Subcutaneous adipose tissue (tissue), 4 donors: ENCODE measurements around the gene CD200R1L. TPM values are rescaled to one million over a fixed set of nuclear protein-coding genes. Genes with fewer than 3 reads are reported as not detected.

Experiments used
- CTCF ChIP-seq: fragments of 450-650 bp; IDR thresholded peaks from one replicate; pipeline ENCODE4 v1.5.1; 2016; ENCODE audit warnings: low read depth, mild to moderate bottlenecking, control low read depth, antibody characterized with exemption, moderate library complexity
- total RNA-seq, 4 donors: library from RNA; depleted of rRNA; stranded (reverse); fragments of >200 nt; gene quantifications; one replicate each; pipeline ENCODE4 v1.1.0, GENCODE V29; 2016

CD200R1L gene
- total RNA-seq, 4 donors from 2014 or later: not detected

- no peak for TF ChIP-seq CTCF
Observed at GRCh38 chr3:112804021-112804420, 42.6 kb downstream of the CD200R1L start.

GRCh38 chr3:112803467-112803866 lies 43.2 kb downstream of the CD200R1L start:
- no peak for TF ChIP-seq CTCF

DNA sequence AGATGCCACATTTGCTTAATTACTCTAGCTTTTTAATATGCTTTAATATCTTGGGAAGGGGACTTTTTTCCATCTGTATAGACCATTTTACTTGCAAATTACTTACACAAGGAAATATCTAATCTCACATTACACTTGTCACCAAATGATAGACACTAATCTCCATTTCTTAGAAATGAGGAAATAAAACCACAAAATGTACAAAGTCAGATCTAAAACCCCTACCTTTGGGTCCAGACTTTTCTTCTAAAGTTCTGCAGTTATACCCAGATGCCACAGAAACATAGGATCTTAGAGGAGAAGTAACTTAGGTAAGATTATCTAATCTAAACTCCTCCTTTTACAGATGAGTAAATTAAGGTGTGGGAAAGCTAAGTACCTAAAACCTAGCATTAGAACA lies 44.3 kb downstream of the CD200R1L start:
- no peak for TF ChIP-seq CTCF

- TF ChIP-seq CTCF: no peak
Observed at GRCh38 chr3:112799946-112800345, 46.7 kb downstream of the CD200R1L start.

DNA sequence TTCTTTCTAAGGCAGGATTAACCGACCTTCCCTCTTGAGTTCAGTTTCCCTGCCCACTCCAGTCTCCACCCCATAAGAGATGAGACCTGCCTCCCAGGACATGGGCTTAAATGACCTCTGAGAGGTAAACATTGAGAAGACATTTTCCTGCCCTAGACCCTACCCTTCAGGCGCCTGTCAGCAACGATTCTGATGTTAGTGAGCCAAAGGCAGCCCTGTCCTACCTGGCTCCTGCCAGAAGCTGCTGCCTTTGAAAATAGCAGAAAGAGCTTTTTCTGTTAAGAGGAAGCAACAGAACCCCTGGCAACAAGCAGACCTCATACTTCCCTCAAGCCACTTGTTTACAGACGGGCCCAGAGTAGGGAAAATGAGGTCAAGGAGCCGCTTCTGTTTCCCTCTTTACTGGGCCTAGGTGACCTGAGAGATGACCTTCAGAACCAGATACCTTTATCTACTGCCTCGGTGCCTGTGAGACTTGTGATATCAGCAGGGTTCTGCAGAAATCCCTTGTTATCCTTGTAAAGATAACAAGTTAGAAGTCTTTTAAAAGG lies 52.0 kb downstream of the CD200R1L start:
- no peak for TF ChIP-seq CTCF

DNA sequence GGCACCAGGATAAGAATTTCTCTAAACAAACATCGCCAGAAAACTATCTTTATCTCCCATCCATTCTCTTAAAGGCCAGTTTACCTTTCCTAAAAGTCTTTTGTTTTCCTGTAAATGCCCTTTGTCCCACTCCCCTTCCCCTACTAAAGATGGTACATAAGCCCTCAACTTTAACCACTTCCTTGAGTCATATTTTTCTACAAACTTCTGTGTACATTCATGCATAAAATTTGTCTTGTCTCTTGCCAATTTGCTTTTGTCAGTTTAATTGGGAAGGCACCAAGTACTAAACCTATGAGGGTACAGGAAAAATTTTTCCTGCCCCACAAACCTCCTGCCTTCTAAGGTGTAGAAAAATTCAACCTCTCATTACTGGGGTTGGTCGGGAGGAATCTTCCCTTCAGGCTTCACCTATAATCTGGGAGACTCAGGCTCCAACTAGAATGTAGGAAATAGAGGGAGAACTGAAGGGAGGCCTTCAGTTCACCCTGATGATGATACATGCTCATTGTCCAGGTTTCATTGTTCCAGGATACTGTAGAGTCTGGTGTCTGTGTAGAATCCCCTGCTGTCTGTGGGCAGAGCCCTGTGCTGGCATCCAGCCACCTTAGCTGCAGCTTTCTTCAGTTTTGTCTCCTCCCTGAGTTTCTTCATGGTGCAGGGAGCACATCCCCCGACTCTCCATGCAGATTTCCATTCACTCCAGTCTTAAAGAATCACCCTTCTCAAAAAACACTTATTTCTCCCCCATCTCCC lies 53.2 kb downstream of the CD200R1L start:
- no peak for TF ChIP-seq CTCF

- no peak for TF ChIP-seq CTCF
Observed at GRCh38 chr3:112791736-112792135, 54.9 kb downstream of the CD200R1L start.
